ENCODE data around the gene NOXO1.

DNA sequence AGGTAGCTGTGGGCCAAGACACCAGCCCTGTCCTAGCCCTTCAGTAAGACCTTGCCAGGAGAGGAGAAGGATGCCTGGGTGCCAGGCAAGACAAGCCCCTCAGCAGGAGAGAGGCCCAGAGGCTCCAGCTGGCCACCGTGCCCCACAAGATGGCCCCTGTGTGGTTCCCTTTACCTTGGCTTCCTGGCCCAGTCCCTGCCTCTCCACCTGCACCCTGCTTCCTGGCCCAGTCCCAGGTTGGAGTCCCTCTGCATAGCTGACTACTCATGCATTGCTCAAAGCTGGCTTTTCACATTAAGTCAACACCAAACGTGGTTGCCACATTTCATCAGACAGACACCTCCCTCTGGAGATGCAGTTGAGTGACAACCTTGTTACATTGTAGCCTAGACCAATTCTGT is 12.5 kb upstream of the NOXO1 start:
- TF ChIP-seq CTCF (IDR thresholded peaks at IDR 0.05) (no peak), POLR2A (IDR thresholded peaks at IDR 0.05) (no peak)

Measured in lower leg skin (tissue), 3 donors.